ENCODE results near the gene AUTS2.

Gene AUTS2

GRCh38 chr7:70587739-70588138 is 989.5 kb downstream of the AUTS2 start:
- no peak for DNase-seq
- Histone ChIP-seq H3K4me3 (ENCODE audit: low read depth, low read length) (no peak overlapping the region), H3K27ac (no peak overlapping the region), H3K9me3 (ENCODE audit: severe bottlenecking) (no peaks in the 10 kb centered on the region), H3K27me3 (ENCODE audit: insufficient read depth, low read depth, severe bottlenecking) (no peaks in the 10 kb centered on the region), H3K36me3 (no peaks in the 10 kb centered on the region)
- TF ChIP-seq CTCF (IDR thresholded peaks at IDR 0.05; ENCODE audit: low read depth, low read length), result no peak

GRCh38 chr7:70588191-70588921 is 990.1 kb downstream of the AUTS2 start:
- DNase-seq, result no peak
- Histone ChIP-seq H3K4me3 (ENCODE audit: low read depth, low read length) (no peak overlapping the region), H3K36me3 (no peaks in the 10 kb centered on the region), H3K27ac (no peak overlapping the region), H3K9me3 (ENCODE audit: severe bottlenecking) (no peaks in the 10 kb centered on the region), H3K27me3 (ENCODE audit: insufficient read depth, low read depth, severe bottlenecking) (no peaks in the 10 kb centered on the region)
- TF ChIP-seq CTCF (IDR thresholded peaks at IDR 0.05; ENCODE audit: low read depth, low read length), result no peak

- peak; percentile 24; the same call in 1 of the 2 replicates for TF ChIP-seq CTCF (IDR thresholded peaks at IDR 0.05; ENCODE audit: low read depth, low read length)
- Histone ChIP-seq H3K36me3 (no peaks in the 10 kb centered on the region), H3K4me3 (ENCODE audit: low read depth, low read length) (no peak overlapping the region), H3K27me3 (ENCODE audit: insufficient read depth, low read depth, severe bottlenecking) (no peaks in the 10 kb centered on the region), H3K9me3 (ENCODE audit: severe bottlenecking) (no peaks in the 10 kb centered on the region), H3K27ac (no peak overlapping the region)
- no peak for DNase-seq
These were observed 990.7 kb downstream of the AUTS2 start for GRCh38 chr7:70589010-70589409.

- no peak for DNase-seq
- Histone ChIP-seq H3K36me3 (no peaks in the 10 kb centered on the region), H3K27ac (no peak overlapping the region), H3K9me3 (ENCODE audit: severe bottlenecking) (no peaks in the 10 kb centered on the region), H3K4me3 (ENCODE audit: low read depth, low read length) (no peak overlapping the region), H3K27me3 (ENCODE audit: insufficient read depth, low read depth, severe bottlenecking) (no peaks in the 10 kb centered on the region)
- no peak for TF ChIP-seq CTCF (IDR thresholded peaks at IDR 0.05; ENCODE audit: low read depth, low read length)
These were observed 991.3 kb downstream of the AUTS2 start for GRCh38 chr7:70589590-70589989.

GRCh38 chr7:70590126-70590854 is 992.0 kb downstream of the AUTS2 start:
- no peaks in the 10 kb centered on the region for H3K27me3 ChIP-seq (ENCODE audit: insufficient read depth, low read depth, severe bottlenecking)
- TF ChIP-seq CTCF (IDR thresholded peaks at IDR 0.05; ENCODE audit: low read depth, low read length), result no peak
- H3K27ac ChIP-seq, result no peak overlapping the region

More at GRCh38 chr7:70590126-70590854, 992.0 kb downstream of the AUTS2 start:
- no peak for DNase-seq
- no peaks in the 10 kb centered on the region for H3K9me3 ChIP-seq (ENCODE audit: severe bottlenecking)
- H3K36me3 ChIP-seq, result no peaks in the 10 kb centered on the region
- no peak overlapping the region for H3K4me3 ChIP-seq (ENCODE audit: low read depth, low read length)
